SK-N-SH treated with all-trans-retinoic acid at 6 μM for 48 hours (cell line): ENCODE data around the gene LNPK.
"Not testable (repeated sequence)": the region's sequence is repeated elsewhere in the genome, so short reads cannot be mapped to it uniquely, and the experiment has no call there.

Source experiments
- ATAC-seq: fragments of 200-7000 bp; cut with Tn5 transposase; 3 replicates; pipeline ENCODE4 v1.9.1; 2020; ENCODE audit warnings: mild to moderate bottlenecking, moderate library complexity
- ARNTL ChIP-seq: fragments of 450-650 bp; formaldehyde crosslinking; IDR thresholded peaks from 2 replicates; pipeline ENCODE4 v1.5.0; 2020; ENCODE audit warnings: low read depth, mild to moderate bottlenecking, moderate library complexity, borderline replicate concordance
- BACH2 ChIP-seq: fragments of 250-450 bp; sonication (Bioruptor Pico); IDR thresholded peaks from 2 replicates; pipeline ENCODE4 v1.9.0; 2021; ENCODE audit warnings: mild to moderate bottlenecking, borderline replicate concordance
- CSDC2 ChIP-seq: fragments of 250-450 bp; sonication (Bioruptor Pico); IDR thresholded peaks from 2 replicates; pipeline ENCODE4 v1.5.0; 2020; ENCODE audit warnings: mild to moderate bottlenecking, moderate library complexity
- ESRRG ChIP-seq: fragments of 250-450 bp; sonication (Bioruptor Pico); IDR thresholded peaks from 2 replicates; pipeline ENCODE4 v1.6.1; 2021; ENCODE audit warnings: mild to moderate bottlenecking
- GLIS3 ChIP-seq: fragments of 250-450 bp; sonication (Bioruptor Pico); IDR thresholded peaks from 2 replicates; pipeline ENCODE4 v1.5.0; 2020; ENCODE audit warnings: mild to moderate bottlenecking, moderate library complexity
- ISL1 ChIP-seq: fragments of 250-450 bp; sonication (Bioruptor Pico); IDR thresholded peaks from 2 replicates; pipeline ENCODE4 v2.1.2; 2022; ENCODE audit warnings: mild to moderate bottlenecking, moderate library complexity
- OSR1 ChIP-seq: fragments of 250-450 bp; sonication (Bioruptor Pico); IDR thresholded peaks from 2 replicates; pipeline ENCODE4 v1.8.0; 2022; ENCODE audit warnings: moderate library complexity, mild to moderate bottlenecking, inconsistent platforms
- PPARA ChIP-seq: fragments of 250-450 bp; sonication (Bioruptor Pico); IDR thresholded peaks from 2 replicates; pipeline ENCODE4 v1.5.0; 2020; ENCODE audit warnings: mild to moderate bottlenecking, borderline replicate concordance
- SNAI2 ChIP-seq: fragments of 250-450 bp; sonication (Bioruptor Pico); IDR thresholded peaks from 2 replicates; pipeline ENCODE4 v1.5.0; 2020; ENCODE audit warnings: mild to moderate bottlenecking, moderate library complexity
- TCF4 ChIP-seq: fragments of 250-450 bp; sonication (Bioruptor Pico); IDR thresholded peaks from 2 replicates; pipeline ENCODE4 v1.8.0; 2021; ENCODE audit warnings: mild to moderate bottlenecking, moderate library complexity, borderline replicate concordance
- TOX ChIP-seq: fragments of 250-450 bp; sonication (Bioruptor Pico); IDR thresholded peaks from 2 replicates; pipeline ENCODE4 v1.8.0; 2021; ENCODE audit warnings: mild to moderate bottlenecking, moderate library complexity, borderline replicate concordance
- TSHZ2 ChIP-seq: fragments of 250-450 bp; sonication (Bioruptor Pico); IDR thresholded peaks from 2 replicates; pipeline ENCODE4 v1.5.0; 2020; ENCODE audit warnings: mild to moderate bottlenecking, moderate library complexity
- ZC3H10 ChIP-seq: fragments of 250-450 bp; sonication (Bioruptor Pico); IDR thresholded peaks from 2 replicates; pipeline ENCODE4 v1.5.1; 2021; ENCODE audit warnings: mild to moderate bottlenecking, moderate library complexity
- ZFP3 ChIP-seq: fragments of 250-450 bp; sonication (Bioruptor Pico); IDR thresholded peaks from 2 replicates; pipeline ENCODE4 v1.5.0; 2020; ENCODE audit warnings: mild to moderate bottlenecking, moderate library complexity
- ZFP30 ChIP-seq: fragments of 450-650 bp; formaldehyde crosslinking; IDR thresholded peaks from 2 replicates; pipeline ENCODE4 v1.5.0; 2022; ENCODE audit warnings: mild to moderate bottlenecking, moderate library complexity
- ZNF565 ChIP-seq: fragments of 450-650 bp; formaldehyde crosslinking; conservative IDR thresholded peaks from 2 replicates; pipeline ENCODE4 v1.5.0; 2020; ENCODE audit warnings: low read depth, mild to moderate bottlenecking, moderate library complexity
- ZNF70 ChIP-seq: fragments of 450-650 bp; formaldehyde crosslinking; IDR thresholded peaks from 2 replicates; pipeline ENCODE4 v1.5.0; 2020; ENCODE audit warnings: mild to moderate bottlenecking, moderate library complexity
- ZNF8 ChIP-seq: fragments of 450-650 bp; formaldehyde crosslinking; IDR thresholded peaks from 2 replicates; pipeline ENCODE4 v1.5.0; 2020; ENCODE audit warnings: mild to moderate bottlenecking, moderate library complexity
- TF ChIP-seq, protein P1 (sequence below): fragments of 250-450 bp; sonication (Bioruptor Pico); IDR thresholded peaks from 2 replicates; pipeline ENCODE4 v1.5.1; 2020; ENCODE audit warnings: low read depth, mild to moderate bottlenecking, moderate library complexity
- TF ChIP-seq, protein P2 (sequence below): fragments of 250-450 bp; sonication (Bioruptor Pico); IDR thresholded peaks from 2 replicates; pipeline ENCODE4 v1.5.1; 2021; ENCODE audit warnings: mild to moderate bottlenecking, moderate library complexity
- TF ChIP-seq, protein P3 (sequence below): fragments of 250-450 bp; sonication (Bioruptor Pico); IDR thresholded peaks from 2 replicates; pipeline ENCODE4 v1.8.0; 2020; ENCODE audit warnings: mild to moderate bottlenecking, moderate library complexity, borderline replicate concordance

Gene LNPK

GRCh38 chr2:176002688-176003210, 682 bp upstream of the LNPK start (continued):
- TF ChIP-seq, protein P1, sequence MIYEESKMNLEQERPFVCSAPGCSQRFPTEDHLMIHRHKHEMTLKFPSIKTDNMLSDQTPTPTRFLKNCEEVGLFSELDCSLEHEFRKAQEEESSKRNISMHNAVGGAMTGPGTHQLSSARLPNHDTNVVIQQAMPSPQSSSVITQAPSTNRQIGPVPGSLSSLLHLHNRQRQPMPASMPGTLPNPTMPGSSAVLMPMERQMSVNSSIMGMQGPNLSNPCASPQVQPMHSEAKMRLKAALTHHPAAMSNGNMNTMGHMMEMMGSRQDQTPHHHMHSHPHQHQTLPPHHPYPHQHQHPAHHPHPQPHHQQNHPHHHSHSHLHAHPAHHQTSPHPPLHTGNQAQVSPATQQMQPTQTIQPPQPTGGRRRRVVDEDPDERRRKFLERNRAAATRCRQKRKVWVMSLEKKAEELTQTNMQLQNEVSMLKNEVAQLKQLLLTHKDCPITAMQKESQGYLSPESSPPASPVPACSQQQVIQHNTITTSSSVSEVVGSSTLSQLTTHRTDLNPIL (CRISPR knock-in tag) = no peak
- TF ChIP-seq ARNTL (CRISPR knock-in tag) = no peak
- no peak for TF ChIP-seq ISL1
- no peak for TF ChIP-seq ZC3H10 (CRISPR knock-in tag)
- no peak for TF ChIP-seq PPARA (CRISPR knock-in tag)
- TF ChIP-seq GLIS3 (CRISPR knock-in tag) = no peak

DNA sequence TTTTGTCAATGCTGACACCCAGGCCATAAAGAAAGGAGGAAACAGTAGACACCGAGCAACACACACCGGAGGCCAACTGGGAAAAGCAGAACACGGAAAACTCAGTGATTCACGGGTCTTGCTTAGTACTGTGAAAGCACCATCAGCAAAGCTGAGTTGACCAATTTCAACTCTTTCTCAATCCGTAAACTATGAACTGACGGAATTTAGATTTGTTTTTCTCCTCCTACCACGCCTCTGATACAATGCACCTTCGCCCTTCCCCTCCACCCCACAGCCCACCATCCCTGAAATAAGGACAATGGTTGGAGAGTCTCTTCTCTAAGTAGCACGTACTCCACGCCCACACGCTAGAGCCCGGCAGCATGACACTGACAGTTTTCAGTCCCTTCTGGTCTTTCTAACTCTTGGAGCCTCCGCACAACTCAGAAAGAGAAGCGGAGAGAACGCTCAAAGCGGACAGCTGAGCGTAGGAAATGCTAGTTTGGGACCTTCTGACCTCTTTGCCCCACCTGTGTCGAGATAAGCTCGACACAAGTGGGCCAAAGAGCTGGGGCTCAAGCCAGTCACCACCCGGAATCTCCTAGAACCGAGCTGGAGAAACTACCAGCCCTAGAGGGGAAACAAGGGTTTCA, 669 bp downstream of the LNPK start:
- no peak for TF ChIP-seq BACH2 (CRISPR knock-in tag)
- no peak for TF ChIP-seq OSR1 (CRISPR knock-in tag)
- peak; percentile 80 for ATAC-seq

GRCh38 chr2:175999283-175999819, 2.7 kb downstream of the LNPK start:
- TF ChIP-seq, protein P1 (CRISPR knock-in tag) = no peak
- no peak for TF ChIP-seq SNAI2
- no peak for TF ChIP-seq TCF4 (CRISPR knock-in tag)
- TF ChIP-seq TOX (CRISPR knock-in tag) = no peak
- no peak for TF ChIP-seq ARNTL (CRISPR knock-in tag)
- no peak for TF ChIP-seq BACH2 (CRISPR knock-in tag)
- TF ChIP-seq ZFP30 = no peak
- TF ChIP-seq, protein P2, sequence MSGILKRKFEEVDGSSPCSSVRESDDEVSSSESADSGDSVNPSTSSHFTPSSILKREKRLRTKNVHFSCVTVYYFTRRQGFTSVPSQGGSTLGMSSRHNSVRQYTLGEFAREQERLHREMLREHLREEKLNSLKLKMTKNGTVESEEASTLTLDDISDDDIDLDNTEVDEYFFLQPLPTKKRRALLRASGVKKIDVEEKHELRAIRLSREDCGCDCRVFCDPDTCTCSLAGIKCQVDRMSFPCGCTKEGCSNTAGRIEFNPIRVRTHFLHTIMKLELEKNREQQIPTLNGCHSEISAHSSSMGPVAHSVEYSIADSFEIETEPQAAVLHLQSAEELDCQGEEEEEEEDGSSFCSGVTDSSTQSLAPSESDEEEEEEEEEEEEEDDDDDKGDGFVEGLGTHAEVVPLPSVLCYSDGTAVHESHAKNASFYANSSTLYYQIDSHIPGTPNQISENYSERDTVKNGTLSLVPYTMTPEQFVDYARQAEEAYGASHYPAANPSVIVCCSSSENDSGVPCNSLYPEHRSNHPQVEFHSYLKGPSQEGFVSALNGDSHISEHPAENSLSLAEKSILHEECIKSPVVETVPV (CRISPR knock-in tag) = no peak
- TF ChIP-seq, protein P3, sequence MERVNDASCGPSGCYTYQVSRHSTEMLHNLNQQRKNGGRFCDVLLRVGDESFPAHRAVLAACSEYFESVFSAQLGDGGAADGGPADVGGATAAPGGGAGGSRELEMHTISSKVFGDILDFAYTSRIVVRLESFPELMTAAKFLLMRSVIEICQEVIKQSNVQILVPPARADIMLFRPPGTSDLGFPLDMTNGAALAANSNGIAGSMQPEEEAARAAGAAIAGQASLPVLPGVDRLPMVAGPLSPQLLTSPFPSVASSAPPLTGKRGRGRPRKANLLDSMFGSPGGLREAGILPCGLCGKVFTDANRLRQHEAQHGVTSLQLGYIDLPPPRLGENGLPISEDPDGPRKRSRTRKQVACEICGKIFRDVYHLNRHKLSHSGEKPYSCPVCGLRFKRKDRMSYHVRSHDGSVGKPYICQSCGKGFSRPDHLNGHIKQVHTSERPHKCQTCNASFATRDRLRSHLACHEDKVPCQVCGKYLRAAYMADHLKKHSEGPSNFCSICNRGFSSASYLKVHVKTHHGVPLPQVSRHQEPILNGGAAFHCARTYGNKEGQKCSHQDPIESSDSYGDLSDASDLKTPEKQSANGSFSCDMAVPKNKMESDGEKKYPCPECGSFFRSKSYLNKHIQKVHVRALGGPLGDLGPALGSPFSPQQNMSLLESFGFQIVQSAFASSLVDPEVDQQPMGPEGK (CRISPR knock-in tag) = no peak
- no peak for TF ChIP-seq CSDC2
- ATAC-seq = no peak

- ATAC-seq = no peak
- TF ChIP-seq ZC3H10 (CRISPR knock-in tag) = no peak
- TF ChIP-seq ESRRG (CRISPR knock-in tag) = no peak
- no peak for TF ChIP-seq CSDC2
- TF ChIP-seq ZFP3 (CRISPR knock-in tag) = no peak
- TF ChIP-seq, protein P1 (CRISPR knock-in tag) = no peak
- TF ChIP-seq TSHZ2 (CRISPR knock-in tag) = no peak
- TF ChIP-seq, protein P2 (CRISPR knock-in tag) = no peak
- TF ChIP-seq ISL1 = no peak
- no peak for TF ChIP-seq PPARA (CRISPR knock-in tag)
- no peak for TF ChIP-seq TOX (CRISPR knock-in tag)
- TF ChIP-seq OSR1 (CRISPR knock-in tag) = no peak
- no peak for TF ChIP-seq ZNF565 (CRISPR knock-in tag)
- TF ChIP-seq ZNF8 (CRISPR knock-in tag) = no peak
- TF ChIP-seq SNAI2 = no peak
- TF ChIP-seq GLIS3 (CRISPR knock-in tag) = no peak
- no peak for TF ChIP-seq TCF4 (CRISPR knock-in tag)
- TF ChIP-seq BACH2 (CRISPR knock-in tag) = no peak
- no peak for TF ChIP-seq ZNF70 (CRISPR knock-in tag)
- TF ChIP-seq ZFP30 = no peak
These were observed 12.0 kb downstream of the LNPK start for GRCh38 chr2:175990099-175990498.

GRCh38 chr2:175987126-175987525, 14.9 kb downstream of the LNPK start:
- not testable (repeated sequence) for ATAC-seq
